Myocyte (in vitro differentiated cells): ENCODE results near the gene FOXK1. TPM values are rescaled to one million over a fixed set of nuclear protein-coding genes. Genes with fewer than 3 reads are reported as not detected.
"Not testable (repeated sequence)": the region's sequence is repeated elsewhere in the genome, so short reads cannot be mapped to it uniquely, and the experiment has no call there.

Experiments used
- DNase-seq: peaks from one replicate; pipeline ENCODE4 v3.0.0-alpha.2; 2012; ENCODE audit warnings: low read depth
- total RNA-seq: library from RNA; depleted of rRNA; stranded (reverse); fragments of >200 nt; gene quantifications from 2 replicates; pipeline ENCODE4 v1.2.3, GENCODE V29; 2014

The FOXK1 gene
- total RNA-seq, 1 donor from 2014 or later, result 25.2 TPM

GRCh38 chr7:4665661-4666060 is 16.4 kb upstream of the FOXK1 start:
- peak; percentile 65 for DNase-seq

- peak; percentile 59 for DNase-seq
These were observed 14.2 kb upstream of the FOXK1 start for GRCh38 chr7:4667776-4668509.

GRCh38 chr7:4668510-4668847 is 13.6 kb upstream of the FOXK1 start:
- DNase-seq, result no peak

- DNase-seq, result no peak
These were observed 11.3 kb upstream of the FOXK1 start for GRCh38 chr7:4670791-4671190.

- DNase-seq, result no peak
These were observed 6.2 kb upstream of the FOXK1 start for GRCh38 chr7:4675771-4676367.

GRCh38 chr7:4677518-4677917 is 4.6 kb upstream of the FOXK1 start:
- DNase-seq, result not testable (repeated sequence)

- DNase-seq, result no peak
These were observed 760 bp upstream of the FOXK1 start for GRCh38 chr7:4681218-4681851.

- peak; percentile 50 for DNase-seq
These were observed 537 bp downstream of the FOXK1 start for GRCh38 chr7:4682621-4683042.

- DNase-seq, result peak; percentile 30
These were observed 1.2 kb downstream of the FOXK1 start for GRCh38 chr7:4683043-4683883.

- DNase-seq, result peak; percentile 57
These were observed 1.9 kb downstream of the FOXK1 start for GRCh38 chr7:4683884-4684565.

GRCh38 chr7:4684846-4685245 is 2.8 kb downstream of the FOXK1 start:
- no peak for DNase-seq

GRCh38 chr7:4685676-4686075 is 3.6 kb downstream of the FOXK1 start:
- DNase-seq, result not testable (repeated sequence)

- DNase-seq, result no peak
These were observed 5.9 kb downstream of the FOXK1 start for GRCh38 chr7:4687956-4688355.

- DNase-seq, result no peak
These were observed 7.1 kb downstream of the FOXK1 start for GRCh38 chr7:4689151-4689550.

GRCh38 chr7:4689668-4690067 is 7.6 kb downstream of the FOXK1 start:
- no peak for DNase-seq

GRCh38 chr7:4690953-4691856 is 9.1 kb downstream of the FOXK1 start:
- no peak for DNase-seq

- no peak for DNase-seq
These were observed 10.0 kb downstream of the FOXK1 start for GRCh38 chr7:4692055-4692454.

GRCh38 chr7:4692622-4693021 is 10.5 kb downstream of the FOXK1 start:
- not testable (repeated sequence) for DNase-seq

GRCh38 chr7:4693152-4693551 is 11.1 kb downstream of the FOXK1 start:
- no peak for DNase-seq

GRCh38 chr7:4693749-4694148 is 11.7 kb downstream of the FOXK1 start:
- DNase-seq, result no peak
